HCT116 (cell line): Measurements from ENCODE around the gene KLHDC7B. TPM values are rescaled to one million over a fixed set of nuclear protein-coding genes. Genes with fewer than 3 reads are reported as not detected.

ENCODE experiments used
- ATAC-seq: fragments of 200-7000 bp; cut with Tn5 transposase; 2 replicates; pipeline ENCODE4 v1.9.1; 2020; ENCODE audit warnings: mild to moderate bottlenecking, moderate library complexity
- BruUV-seq: library from RNA; stranded (reverse); fragments of 400-500 nt; replicated peaks from 2 replicates; lab custom pipeline; 2021; lab: Mats Ljungman, UMichigan
- CTCF ChIA-PET: fragments of 300-600 bp; sonication (Branson Sonifier 250); formaldehyde crosslinking; loops from one replicate; lab custom pipeline; 2021; ENCODE audit warnings: antibody characterized with exemption; lab: Charles Lee
- POLR2A ChIA-PET: fragments of 300-600, 350-600 bp; sonication (Branson Sonifier 250); formaldehyde crosslinking; loops from one replicate; lab custom pipeline; 2021; ENCODE audit warnings: antibody characterized with exemption; lab: Charles Lee
- RAD21 ChIA-PET, 2 experiments: fragments of 300-600 bp; sonication (Branson Sonifier 250); formaldehyde crosslinking; loops; one replicate each; lab custom pipeline; 2023; ENCODE audit warnings: low total read pairs in 2 of 2; ENCODE audit not compliant: uncharacterized antibody in 2 of 2, unreplicated experiment in 2 of 2, low non-redundant PET in 1 of 2; lab: Charles Lee
- DNase-seq: peaks from one replicate; pipeline ENCODE4 v3.0.0-alpha.2; 2010; ENCODE audit warnings: low read depth, low spot score
- H2AFZ ChIP-seq: fragments of 200-600 bp; shearing (Covaris generic), sonication (generic); 2 replicates; pipeline ENCODE4 v1.6.1; 2017; ENCODE audit warnings: low read depth, mixed run types, mixed read lengths, antibody characterized with exemption, low read length; ENCODE audit not compliant: poor library complexity, severe bottlenecking
- H3K27ac ChIP-seq: 2 replicates; pipeline ENCODE4 v1.5.1; 2012; ENCODE audit warnings: low read depth, low read length
- H3K27me3 ChIP-seq: fragments of 200-600 bp; sonication (generic); 2 replicates; pipeline ENCODE4 v1.6.1; 2016; ENCODE audit warnings: mixed run types, low read length, mixed read lengths; ENCODE audit not compliant: insufficient read depth
- H3K36me3 ChIP-seq, 2 experiments: fragments of 200-500 bp in 1 of 2; fragments of 200-600 bp in 1 of 2; sonication (Bioruptor generic) in 1 of 2; sonication (generic) in 1 of 2; 2 replicates each; pipeline versions ENCODE4 v1.5.1 to v1.6.1; 2014 to 2016; ENCODE audit warnings: low read length in 2 of 2, inconsistent platforms in 1 of 2, mixed read lengths in 1 of 2, mixed run types in 1 of 2; ENCODE audit not compliant: insufficient read depth in 2 of 2, control insufficient read depth in 1 of 2
- H3K4me1 ChIP-seq, 2 experiments: fragments of 200-600 bp in 1 of 2; sonication (generic) in 1 of 2; 2 replicates each; pipeline versions ENCODE4 v1.5.1 to v1.6.1; 2012 to 2017; ENCODE audit warnings: low read length in 2 of 2, inconsistent platforms in 1 of 2, mild to moderate bottlenecking in 1 of 2, mixed read lengths in 1 of 2, mixed run types in 1 of 2, moderate library complexity in 1 of 2; ENCODE audit not compliant: insufficient read depth in 2 of 2, control insufficient read depth in 1 of 2
- H3K4me2 ChIP-seq: fragments of 200-600 bp; sonication (generic); 2 replicates; pipeline ENCODE4 v1.6.1; 2017; ENCODE audit warnings: mixed run types, low read length, mixed read lengths
- H3K4me3 ChIP-seq, 2 experiments: fragments of 200-600 bp in 1 of 2; sonication (generic) in 1 of 2; replicated peaks in 1 of 2; 2 replicates each; pipeline ENCODE4 v1.5.1; 2011 to 2016; ENCODE audit warnings: low read length in 2 of 2, control low read depth in 1 of 2, low read depth in 1 of 2, mild to moderate bottlenecking in 1 of 2, mixed read lengths in 1 of 2, mixed run types in 1 of 2
- H3K79me2 ChIP-seq: fragments of 200-600 bp; sonication (generic); 2 replicates; pipeline ENCODE4 v1.6.1; 2017; ENCODE audit warnings: mild to moderate bottlenecking, mixed run types, low read length, moderate library complexity, mixed read lengths; ENCODE audit not compliant: insufficient read depth
- H3K9ac ChIP-seq: fragments of 200-600 bp; sonication (generic); 2 replicates; pipeline ENCODE4 v1.6.1; 2016; ENCODE audit warnings: low read length, mixed read lengths
- H3K9me2 ChIP-seq: fragments of 200-600 bp; sonication (generic), shearing (Covaris generic); 2 replicates; pipeline ENCODE4 v1.6.1; 2017; ENCODE audit warnings: mixed run types, mild to moderate bottlenecking, moderate library complexity; ENCODE audit not compliant: insufficient read depth
- H3K9me3 ChIP-seq, 2 experiments: fragments of 200-500 bp in 1 of 2; fragments of 200-600 bp in 1 of 2; sonication (Bioruptor generic) in 1 of 2; sonication (generic) in 1 of 2; 2 replicates each; pipeline ENCODE4 v1.6.1; 2014 to 2017; ENCODE audit warnings: low read length in 2 of 2, mixed read lengths in 2 of 2, inconsistent platforms in 1 of 2, low read depth in 1 of 2, mild to moderate bottlenecking in 1 of 2, mixed run types in 1 of 2, moderate library complexity in 1 of 2; ENCODE audit not compliant: control insufficient read depth in 1 of 2, insufficient read depth in 1 of 2
- H4K20me1 ChIP-seq: fragments of 200-600 bp; sonication (generic), shearing (Covaris generic); 2 replicates; pipeline ENCODE4 v1.6.1; 2017; ENCODE audit warnings: mixed run types, mild to moderate bottlenecking, moderate library complexity; ENCODE audit not compliant: insufficient read depth
- ATF3 ChIP-seq: IDR thresholded peaks from 2 replicates; pipeline ENCODE4 v1.6.1; 2012
- CEBPB ChIP-seq: IDR thresholded peaks from 2 replicates; pipeline ENCODE4 v1.6.1; 2012; ENCODE audit warnings: low read depth
- EZH2phosphoT487 ChIP-seq: fragments of 200-600 bp; IDR thresholded peaks from 2 replicates; pipeline ENCODE4 v1.6.1; 2018; ENCODE audit warnings: antibody characterized with exemption, borderline replicate concordance
- FOSL1 ChIP-seq: IDR thresholded peaks from 2 replicates; pipeline ENCODE4 v1.6.1; 2012; ENCODE audit warnings: low read depth
- POLR2A ChIP-seq: IDR thresholded peaks from 2 replicates; pipeline ENCODE4 v1.7.0; 2011; ENCODE audit warnings: borderline replicate concordance; ENCODE audit not compliant: insufficient read depth, insufficient read length; ENCODE audit errors: extremely low read depth
- POLR2AphosphoS5 ChIP-seq: IDR thresholded peaks from 2 replicates; pipeline ENCODE4 v1.6.1; 2011; ENCODE audit warnings: mild to moderate bottlenecking, low read depth, low read length, moderate library complexity
- REST ChIP-seq: IDR thresholded peaks from 2 replicates; pipeline ENCODE4 v1.6.1; 2012; ENCODE audit warnings: low read depth
- SP1 ChIP-seq: IDR thresholded peaks from 2 replicates; pipeline ENCODE4 v1.6.1; 2012; ENCODE audit warnings: low read depth
- SRF ChIP-seq: IDR thresholded peaks from 2 replicates; pipeline ENCODE4 v1.6.1; 2012; ENCODE audit warnings: low read depth
- TCF7L2 ChIP-seq: IDR thresholded peaks from 2 replicates; pipeline ENCODE4 v1.7.0; 2011; ENCODE audit warnings: borderline replicate concordance, inconsistent platforms; ENCODE audit not compliant: insufficient read depth, insufficient read length; ENCODE audit errors: extremely low read depth
- ZFX ChIP-seq: fragments of 450-650 bp; IDR thresholded peaks from 2 replicates; pipeline ENCODE4 v1.6.1; 2017
- intact Hi-C: fragments of 100-400 bp; cut with micrococcal nuclease; formaldehyde crosslinking; loops from 2 replicates; pipeline ENCODE4 v1.10.0; 2022
- total RNA-seq: library from RNA; stranded (reverse); gene quantifications from one replicate; pipeline ENCODE4 v1.2.1, GENCODE V29; 2021; ENCODE audit not compliant: unreplicated experiment

Gene KLHDC7B
- total RNA-seq, 1 experiment from 2014 or later = 0.69 TPM

GRCh38 chr22:50567721-50568252 lies 22.1 kb downstream of the KLHDC7B start:
- POLR2A ChIA-PET = no interaction called here
- H3K27me3 ChIP-seq = no peaks in the 10 kb centered on the region
- no peaks in the 10 kb centered on the region for H3K9me2 ChIP-seq
- intact Hi-C loops = no loop called here
- no peak overlapping the region for H2AFZ ChIP-seq
- no peak for ATAC-seq
- peaks cover 0 to 5% of the 10 kb centered on the region in 2 experiments; a peak in 1 of 4 replicates for H3K36me3 ChIP-seq
- no peak overlapping the region for H3K9ac ChIP-seq
- H3K4me3 ChIP-seq = no peak overlapping the region
- H3K79me2 ChIP-seq = no peaks in the 10 kb centered on the region
- no peak overlapping the region for H3K27ac ChIP-seq
- RAD21 ChIA-PET = no interaction called here
- BruUV-seq = no TSS peak
- TF ChIP-seq POLR2AphosphoS5 (no peak), ATF3 (no peak), SRF (no peak), FOSL1 (no peak), TCF7L2 (no peak), CEBPB (no peak), REST (no peak), EZH2phosphoT487 (no peak), POLR2A (no peak), SP1 (no peak), ZFX (no peak)
- no peaks in the 10 kb centered on the region for H3K9me3 ChIP-seq
- peaks cover 6 to 11% of the 10 kb centered on the region in 2 experiments; a peak in 2 of 4 replicates for H3K4me1 ChIP-seq
- no peak for DNase-seq
- CTCF ChIA-PET = no interaction called here
- no peaks in the 10 kb centered on the region for H4K20me1 ChIP-seq
- H3K4me2 ChIP-seq = no peak overlapping the region
